H9 (cell line): ENCODE data around the gene RAP1B. TPM values are rescaled to one million over a fixed set of nuclear protein-coding genes. Genes with fewer than 3 reads are reported as not detected.

Experiments used
- DNase-seq: peaks from one replicate; pipeline ENCODE4 v3.0.0-alpha.2; 2017
- H2AFZ ChIP-seq: one replicate; pipeline ENCODE4 v1.6.1; 2013; ENCODE audit warnings: mild to moderate bottlenecking, low read length, control low read depth, moderate library complexity
- H2AK5ac ChIP-seq: 2 replicates; pipeline ENCODE4 v1.6.1; 2013; ENCODE audit warnings: low read length, control low read depth, mixed read lengths; ENCODE audit not compliant: insufficient read length
- H2BK120ac ChIP-seq: one replicate; pipeline ENCODE4 v1.6.1; 2013; ENCODE audit warnings: low read depth, mild to moderate bottlenecking, low read length, control low read depth, inconsistent platforms; ENCODE audit not compliant: poor library complexity, severe bottlenecking
- H2BK12ac ChIP-seq: 2 replicates; pipeline ENCODE4 v1.6.1; 2013; ENCODE audit warnings: low read length, control low read depth, mixed read lengths, low read depth; ENCODE audit not compliant: insufficient read length
- H2BK15ac ChIP-seq: 2 replicates; pipeline ENCODE4 v1.6.1; 2013; ENCODE audit warnings: low read depth, low read length, control low read depth
- H2BK20ac ChIP-seq: one replicate; pipeline ENCODE4 v1.6.1; 2013; ENCODE audit warnings: low read depth, mild to moderate bottlenecking, low read length, control low read depth, inconsistent platforms; ENCODE audit not compliant: poor library complexity, severe bottlenecking
- H2BK5ac ChIP-seq: 2 replicates; pipeline ENCODE4 v1.6.1; 2013; ENCODE audit warnings: low read length, control low read depth, mixed read lengths; ENCODE audit not compliant: insufficient read length
- H3K14ac ChIP-seq: 2 replicates; pipeline ENCODE4 v1.6.1; 2013; ENCODE audit warnings: low read length, control low read depth; ENCODE audit not compliant: insufficient read depth
- H3K18ac ChIP-seq: 2 replicates; pipeline ENCODE4 v1.6.1; 2013; ENCODE audit warnings: low read depth, mild to moderate bottlenecking, mixed read lengths, low read length, control low read depth; ENCODE audit not compliant: insufficient read length
- H3K23ac ChIP-seq: 2 replicates; pipeline ENCODE4 v1.6.1; 2013; ENCODE audit warnings: low read length, control low read depth, mixed read lengths, low read depth; ENCODE audit not compliant: insufficient read length
- H3K23me2 ChIP-seq: 2 replicates; pipeline ENCODE4 v1.6.1; 2013; ENCODE audit warnings: low read depth, mild to moderate bottlenecking, mixed read lengths, low read length, control low read depth; ENCODE audit not compliant: insufficient read length, poor library complexity, severe bottlenecking
- H3K27ac ChIP-seq: 2 replicates; pipeline ENCODE4 v1.5.1; 2013; ENCODE audit warnings: low read length, control low read depth, mixed read lengths, low read depth; ENCODE audit not compliant: insufficient read length
- H3K27me3 ChIP-seq: 2 replicates; pipeline ENCODE4 v1.6.1; 2013; ENCODE audit warnings: low read length, control low read depth, inconsistent platforms; ENCODE audit not compliant: insufficient read depth
- H3K4ac ChIP-seq: 2 replicates; pipeline ENCODE4 v1.6.1; 2013; ENCODE audit warnings: low read depth, mild to moderate bottlenecking, control low read depth, inconsistent platforms, low read length, moderate library complexity
- H3K4me1 ChIP-seq: 2 replicates; pipeline ENCODE4 v1.6.1; 2013; ENCODE audit warnings: low read length, control low read depth, inconsistent platforms; ENCODE audit not compliant: insufficient read depth
- H3K4me2 ChIP-seq: 2 replicates; pipeline ENCODE4 v1.6.1; 2013; ENCODE audit warnings: low read length, control low read depth, mixed read lengths; ENCODE audit not compliant: insufficient read length, insufficient read depth
- H3K56ac ChIP-seq: 2 replicates; pipeline ENCODE4 v1.6.1; 2013; ENCODE audit warnings: low read depth, mild to moderate bottlenecking, mixed read lengths, low read length, control low read depth; ENCODE audit not compliant: insufficient read length
- H3K79me1 ChIP-seq: 2 replicates; pipeline ENCODE4 v1.6.1; 2013; ENCODE audit warnings: low read depth, mild to moderate bottlenecking, moderate library complexity, low read length, control low read depth, inconsistent platforms; ENCODE audit not compliant: insufficient read depth, poor library complexity, severe bottlenecking
- H3K79me2 ChIP-seq: 2 replicates; pipeline ENCODE4 v1.6.1; 2013; ENCODE audit warnings: low read length, control low read depth, inconsistent platforms; ENCODE audit not compliant: insufficient read depth
- H3K9ac ChIP-seq: 2 replicates; pipeline ENCODE4 v1.6.1; 2013; ENCODE audit warnings: low read length, control low read depth, mixed read lengths; ENCODE audit not compliant: insufficient read length; ENCODE audit errors: extremely low read depth
- H3K9me3 ChIP-seq: one replicate; pipeline ENCODE4 v1.6.1; 2013; ENCODE audit warnings: low read depth, low read length, inconsistent platforms; ENCODE audit not compliant: control insufficient read depth
- H3T11ph ChIP-seq: one replicate; pipeline ENCODE4 v1.6.1; 2013; ENCODE audit warnings: mild to moderate bottlenecking, low read length, control low read depth, inconsistent platforms
- H4K20me1 ChIP-seq: one replicate; pipeline ENCODE4 v1.6.1; 2013; ENCODE audit not compliant: control insufficient read depth, insufficient read length, insufficient read depth
- H4K5ac ChIP-seq: 2 replicates; pipeline ENCODE4 v1.6.1; 2013; ENCODE audit warnings: low read depth, mild to moderate bottlenecking, mixed read lengths, low read length, control low read depth; ENCODE audit not compliant: insufficient read length
- H4K8ac ChIP-seq: replicated peaks from 2 replicates; pipeline ENCODE4 v1.6.1; 2013; ENCODE audit warnings: low read length, control low read depth, mixed read lengths, low read depth; ENCODE audit not compliant: insufficient read length
- H4K91ac ChIP-seq: 2 replicates; pipeline ENCODE4 v1.6.1; 2013; ENCODE audit warnings: low read depth, mild to moderate bottlenecking, moderate library complexity, mixed read lengths, low read length, control low read depth; ENCODE audit not compliant: insufficient read length
- H3K27ac Mint-ChIP-seq, 3 experiments: 2 replicates in 2 of 3; 3 replicates in 1 of 3; pipeline ENCODE4 v1.8.0; 2020 to 2021; ENCODE audit warnings: mixed read lengths in 3 of 3, mild to moderate bottlenecking in 1 of 3, moderate library complexity in 1 of 3
- H3K27me3 Mint-ChIP-seq: 2 replicates; pipeline ENCODE4 v1.8.0; 2021; ENCODE audit warnings: low read depth, mild to moderate bottlenecking, moderate library complexity, mixed read lengths
- H3K36me3 Mint-ChIP-seq, 3 experiments: 2 replicates in 2 of 3; 3 replicates in 1 of 3; pipeline ENCODE4 v1.8.0; 2020 to 2021; ENCODE audit warnings: low read depth in 3 of 3, mixed read lengths in 3 of 3; ENCODE audit not compliant: insufficient read depth in 1 of 3
- H3K4me1 Mint-ChIP-seq, 2 experiments: 2 replicates each; pipeline ENCODE4 v1.8.0; 2020; ENCODE audit warnings: mixed read lengths in 2 of 2
- H3K4me3 Mint-ChIP-seq, 2 experiments: 2 replicates in 1 of 2; 3 replicates in 1 of 2; pipeline ENCODE4 v1.8.0; 2020 to 2021; ENCODE audit warnings: mild to moderate bottlenecking in 2 of 2, mixed read lengths in 2 of 2, moderate library complexity in 1 of 2
- H3K9me3 Mint-ChIP-seq, 2 experiments: 2 replicates in 1 of 2; 3 replicates in 1 of 2; pipeline ENCODE4 v1.8.0; 2020; ENCODE audit warnings: mild to moderate bottlenecking in 2 of 2, mixed read lengths in 2 of 2, moderate library complexity in 1 of 2
- CTCF ChIP-seq: fragments of 200-600 bp; sonication (generic); conservative IDR thresholded peaks from 3 replicates; pipeline ENCODE4 v1.8.0; 2021; ENCODE audit warnings: antibody characterized with exemption, mild to moderate bottlenecking
- WGBS: extraction: QIAGEN DNeasy Blood & Tissue Kit; methylation state at CpG from one replicate; pipeline ENCODE4 v1.1.7; 2013; ENCODE audit warnings: missing lambda C conversion rate, low lambda C conversion rate, mixed read lengths; ENCODE audit not compliant: insufficient read length; ENCODE audit errors: extremely low coverage; 5-methylcytosine and 5-hydroxymethylcytosine counted together
- total RNA-seq: library from RNA; stranded (reverse); gene quantifications from 2 replicates; pipeline ENCODE4 v1.2.1, GENCODE V29; 2021

Gene RAP1B
- total RNA-seq, 1 experiment from 2014 or later, result 97.7 TPM

GRCh38 chr12:68647507-68647906, 36.8 kb downstream of the RAP1B start:
- no peaks in the 10 kb centered on the region for H4K20me1 ChIP-seq
- H4K91ac ChIP-seq, result no peak overlapping the region
- no peaks in the 10 kb centered on the region for H3K9me3 Mint-ChIP-seq

More at GRCh38 chr12:68647507-68647906, 36.8 kb downstream of the RAP1B start:
- Mint-ChIP-seq H3K36me3 (peaks cover 4 to 19% (median 19%) of the 10 kb centered on the region in 3 experiments; a peak in 5 of 7 replicates), H3K27ac (no peak overlapping the region; a peak in 1 of 7 replicates), H3K4me3 (no peak overlapping the region), H3K4me1 (no peaks in the 10 kb centered on the region), H3K27me3 (no peaks in the 10 kb centered on the region)
- no peak overlapping the region for H3K56ac ChIP-seq
- H4K5ac ChIP-seq, result no peak overlapping the region
- H2AK5ac ChIP-seq, result no peak overlapping the region
- H3K27ac ChIP-seq, result no peak overlapping the region
- no peak overlapping the region for H2BK15ac ChIP-seq
- no peak overlapping the region for H3T11ph ChIP-seq
- no peaks in the 10 kb centered on the region for H3K23me2 ChIP-seq
- H3K79me1 ChIP-seq, result peaks cover 6% of the 10 kb centered on the region
- H2AFZ ChIP-seq, result no peak overlapping the region
- H3K4ac ChIP-seq, result no peak overlapping the region
- no peak overlapping the region for H2BK5ac ChIP-seq
- no peak overlapping the region for H3K18ac ChIP-seq
- H3K27me3 ChIP-seq, result no peaks in the 10 kb centered on the region
- H4K8ac ChIP-seq, result no peak overlapping the region
- no peak overlapping the region for H3K14ac ChIP-seq
- no peak overlapping the region for H2BK120ac ChIP-seq
- no peak overlapping the region for H2BK12ac ChIP-seq
- peaks cover 3% of the 10 kb centered on the region; the same call in 1 of the 2 replicates for H3K79me2 ChIP-seq
- no peak for DNase-seq
- H2BK20ac ChIP-seq, result no peak overlapping the region
- H3K23ac ChIP-seq, result no peak overlapping the region
- WGBS, result no CpG with 5 or more reads among the region's 1 CpG
- H3K4me1 ChIP-seq, result no peaks in the 10 kb centered on the region
- no peak overlapping the region for H3K9ac ChIP-seq
- no peaks in the 10 kb centered on the region for H3K9me3 ChIP-seq
- TF ChIP-seq CTCF, result no peak
- no peak overlapping the region for H3K4me2 ChIP-seq
